ENCODE measurements around the gene SEZ6L2. TPM values are rescaled to one million over a fixed set of nuclear protein-coding genes. Genes with fewer than 3 reads are reported as not detected.
"Not testable (repeated sequence)": the region's sequence is repeated elsewhere in the genome, so short reads cannot be mapped to it uniquely, and the experiment has no call there.

Gene SEZ6L2
- total RNA-seq, 3 donors from 2014 or later: 0.16 to 7.2 (median 5.0) TPM

DNA sequence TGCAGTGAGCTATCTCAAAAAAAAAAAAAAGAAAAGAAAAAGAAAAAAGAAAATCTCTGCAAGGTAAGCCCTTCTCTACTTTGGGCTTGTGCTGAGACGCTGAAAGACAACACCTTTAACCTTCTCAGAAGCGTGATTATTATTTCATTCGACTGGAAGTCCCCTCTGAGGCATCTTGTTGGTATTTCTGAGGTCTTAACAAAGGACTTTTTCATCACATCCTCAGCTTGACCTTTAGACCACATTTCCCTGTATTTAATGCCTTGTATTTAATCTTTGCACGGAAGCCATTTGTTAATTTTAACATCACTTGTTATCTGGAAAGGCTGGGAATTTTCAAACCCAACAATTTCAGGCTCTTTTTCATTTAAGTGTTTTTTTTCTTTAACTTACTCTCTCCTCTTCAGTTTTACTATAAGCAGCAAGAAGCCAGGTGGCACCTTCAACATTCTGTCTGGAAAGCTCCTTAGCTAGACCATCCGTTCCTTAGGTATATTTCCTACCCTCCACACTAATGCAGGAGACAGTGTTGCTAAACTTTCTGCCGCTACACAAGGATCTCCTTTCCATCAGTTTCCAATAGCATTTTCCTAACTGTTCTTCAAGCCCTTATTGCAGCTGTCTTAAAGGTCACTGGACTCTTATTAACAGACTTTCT, 16.4 kb upstream of the SEZ6L2 start:
- H3K4me1 ChIP-seq: no peaks in the 10 kb centered on the region
- no peak for DNase-seq (ENCODE audit: low spot score in 2 of 2)
- H3K27ac ChIP-seq: no peak overlapping the region
- TF ChIP-seq POLR2A (IDR thresholded peaks at IDR 0.05) (no peak), CTCF (IDR thresholded peaks at IDR 0.05) (no peak), POLR2AphosphoS5 (IDR thresholded peaks at IDR 0.05) (no peak)
- intact Hi-C loops (cut with DNase I; ENCODE audit: low total_unique reads): no loop called here
- no peaks in the 10 kb centered on the region for H3K36me3 ChIP-seq
- no peaks in the 10 kb centered on the region for H3K27me3 ChIP-seq
- no peak overlapping the region for H3K4me3 ChIP-seq
- no peaks in the 10 kb centered on the region for H3K9me3 ChIP-seq

- intact Hi-C loops (cut with DNase I; ENCODE audit: low total_unique reads): no loop called here
- no peaks in the 10 kb centered on the region for H3K9me3 ChIP-seq
- no peak for DNase-seq (ENCODE audit: low spot score in 2 of 2)
- no peaks in the 10 kb centered on the region for H3K4me1 ChIP-seq
- H3K36me3 ChIP-seq: no peaks in the 10 kb centered on the region
- no peaks in the 10 kb centered on the region for H3K27me3 ChIP-seq
- TF ChIP-seq POLR2AphosphoS5 (IDR thresholded peaks at IDR 0.05) (no peak), POLR2A (IDR thresholded peaks at IDR 0.05) (no peak), CTCF (IDR thresholded peaks at IDR 0.05) (no peak)
- no peak overlapping the region for H3K27ac ChIP-seq
- no peak overlapping the region for H3K4me3 ChIP-seq
These were observed 14.2 kb upstream of the SEZ6L2 start for GRCh38 chr16:29913514-29913913.

GRCh38 chr16:29912087-29912486, 12.7 kb upstream of the SEZ6L2 start:
- no peak overlapping the region for H3K27ac ChIP-seq
- no peaks in the 10 kb centered on the region for H3K36me3 ChIP-seq
- H3K9me3 ChIP-seq: no peaks in the 10 kb centered on the region
- H3K4me3 ChIP-seq: no peak overlapping the region
- TF ChIP-seq CTCF (IDR thresholded peaks at IDR 0.05) (no peak), POLR2A (IDR thresholded peaks at IDR 0.05) (no peak), POLR2AphosphoS5 (IDR thresholded peaks at IDR 0.05) (no peak)
- intact Hi-C loops (cut with DNase I; ENCODE audit: low total_unique reads): no loop called here
- H3K4me1 ChIP-seq: no peaks in the 10 kb centered on the region
- no peak for DNase-seq (ENCODE audit: low spot score in 2 of 2)
- no peaks in the 10 kb centered on the region for H3K27me3 ChIP-seq

DNA sequence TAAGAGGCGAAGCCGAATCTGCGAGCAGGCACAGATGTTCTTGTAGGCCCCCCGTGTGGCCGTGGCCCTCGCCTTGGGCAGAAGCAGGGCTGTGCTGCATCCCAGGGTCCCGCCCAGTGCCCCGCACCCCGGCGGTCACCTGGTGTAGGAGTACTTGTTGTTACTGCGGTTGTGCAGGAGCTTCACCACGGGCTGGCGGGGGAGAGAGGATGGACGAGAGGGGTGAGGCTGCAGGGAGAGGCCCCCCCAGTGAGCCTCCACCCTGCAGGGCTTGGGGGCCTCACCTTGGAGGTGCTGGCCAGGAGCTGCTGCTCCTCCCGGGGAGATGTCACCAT, 12.3 kb upstream of the SEZ6L2 start:
- DNase-seq (ENCODE audit: low spot score in 2 of 2): no peak
- intact Hi-C loops (cut with DNase I; ENCODE audit: low total_unique reads): no loop called here
- Histone ChIP-seq H3K9me3 (no peaks in the 10 kb centered on the region), H3K36me3 (no peaks in the 10 kb centered on the region), H3K27ac (no peak overlapping the region), H3K4me3 (no peak overlapping the region), H3K27me3 (no peaks in the 10 kb centered on the region), H3K4me1 (no peaks in the 10 kb centered on the region)
- TF ChIP-seq POLR2AphosphoS5 (IDR thresholded peaks at IDR 0.05): no peak
- TF ChIP-seq POLR2A (IDR thresholded peaks at IDR 0.05): no peak
- TF ChIP-seq CTCF (IDR thresholded peaks at IDR 0.05): no peak

- no peak for DNase-seq (ENCODE audit: low spot score in 2 of 2)
- H3K4me3 ChIP-seq: no peak overlapping the region
- H3K27ac ChIP-seq: no peak overlapping the region
- no peaks in the 10 kb centered on the region for H3K36me3 ChIP-seq
- no peaks in the 10 kb centered on the region for H3K27me3 ChIP-seq
- H3K4me1 ChIP-seq: no peaks in the 10 kb centered on the region
- no peak for TF ChIP-seq POLR2AphosphoS5 (IDR thresholded peaks at IDR 0.05)
- no peak for TF ChIP-seq CTCF (IDR thresholded peaks at IDR 0.05)
- TF ChIP-seq POLR2A (IDR thresholded peaks at IDR 0.05): no peak
- intact Hi-C loops (cut with DNase I; ENCODE audit: low total_unique reads): no loop called here
- no peaks in the 10 kb centered on the region for H3K9me3 ChIP-seq
These were observed 11.7 kb upstream of the SEZ6L2 start for GRCh38 chr16:29910819-29911675.

- H3K27me3 ChIP-seq; H3K4me3 ChIP-seq; H3K27ac ChIP-seq; intact Hi-C loops (cut with DNase I; ENCODE audit: low total_unique reads); H3K4me1 ChIP-seq; H3K9me3 ChIP-seq; DNase-seq (ENCODE audit: low spot score in 2 of 2); H3K36me3 ChIP-seq: not testable (repeated sequence)
These were observed 10.5 kb upstream of the SEZ6L2 start for GRCh38 chr16:29909851-29910250.

All from breast epithelium (tissue), 4 donors.